HG02588 (cell line): Measurements from ENCODE around the gene OR6C76.

Experiments
- ATAC-seq: cut with Tn5 transposase; IDR thresholded peaks from one replicate; pipeline ENCODE4 v1.9.1; 2021; ENCODE audit warnings: mild to moderate bottlenecking, moderate library complexity; ENCODE audit not compliant: unreplicated experiment

The OR6C76 gene

GRCh38 chr12:55467836-55468235, 41.8 kb downstream of the OR6C76 start:
- no peak for ATAC-seq

- no peak for ATAC-seq
Observed at GRCh38 chr12:55469291-55469690, 43.2 kb downstream of the OR6C76 start.

DNA sequence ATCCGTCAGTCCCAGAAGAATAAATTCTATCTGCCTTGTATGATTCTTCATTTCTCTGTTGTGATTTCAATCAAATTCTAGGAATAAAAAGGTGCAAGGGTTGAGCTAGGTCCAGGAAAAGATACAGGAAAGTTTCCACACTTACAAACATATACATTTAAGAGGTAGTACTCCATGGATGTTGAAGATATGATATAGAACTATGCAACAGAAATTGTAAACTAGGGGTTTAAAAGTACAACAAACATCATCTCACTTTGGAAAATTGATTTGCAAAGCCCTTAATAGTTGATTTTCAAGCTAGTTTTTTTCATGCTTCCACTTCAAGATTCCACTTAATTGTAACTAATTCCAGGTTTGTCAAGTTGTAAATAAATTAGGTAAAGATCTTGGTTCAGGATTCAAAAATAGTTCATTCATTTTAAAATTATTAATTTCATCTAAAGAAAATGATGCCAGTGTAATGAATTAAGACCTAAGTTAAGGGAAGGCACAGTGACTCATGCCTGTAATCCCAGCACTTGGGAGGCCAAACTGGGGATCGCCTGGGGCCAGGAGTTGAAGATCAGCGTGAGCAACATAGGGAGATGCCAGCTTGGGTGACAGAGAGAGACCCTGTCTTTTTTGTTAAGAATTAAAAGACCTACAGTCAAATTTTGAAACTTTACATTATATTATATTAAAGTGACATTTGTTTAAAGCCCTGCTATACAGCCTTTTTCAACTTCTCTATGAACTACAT, 44.2 kb downstream of the OR6C76 start, which contains the start of gene OR6C70:
Gene OR6C70 (minus strand): TSS at position 51 of the 742 bp plus-strand sequence. CDS start 0 bp downstream, at position 51.
- no peak for ATAC-seq

DNA sequence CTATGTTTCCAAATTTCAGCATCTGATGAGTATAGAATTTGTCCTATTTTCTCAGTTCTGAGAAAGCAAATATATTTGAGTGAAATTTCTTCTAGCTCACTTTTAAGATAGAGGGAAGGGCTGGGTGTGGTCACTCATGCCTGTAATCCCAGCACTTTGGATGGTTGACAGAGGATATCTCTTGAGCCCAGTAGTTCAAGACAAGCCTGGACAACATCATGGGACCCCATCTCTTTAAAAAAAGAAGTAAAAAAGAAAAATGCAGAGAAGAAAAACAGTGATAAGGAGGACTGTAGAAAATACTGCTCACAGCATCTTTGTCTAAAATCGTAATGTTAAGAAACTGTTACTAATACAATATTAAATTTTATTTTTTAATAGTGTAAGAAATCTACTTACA, 46.2 kb downstream of the OR6C76 start:
- no peak for ATAC-seq
